Measurements from ENCODE around the gene ITPR3.

- TF ChIP-seq EZH2 (IDR thresholded peaks at IDR 0.05; ENCODE audit: insufficient read depth, poor library complexity, severe bottlenecking) (no peak), EZH2phosphoT487 (IDR thresholded peaks at IDR 0.05; ENCODE audit: insufficient read depth, low read depth) (no peak)
These were observed 47.8 kb downstream of the ITPR3 start for GRCh38 chr6:33668914-33669313.

Measured in GM23248 (cell line).